ENCODE data around the gene PPEF2. TPM values are rescaled to one million over a fixed set of nuclear protein-coding genes. Genes with fewer than 3 reads are reported as not detected.
A peak's percentile ranks its signal among the peaks of the same experiment; 100 is the strongest.
"Not testable (repeated sequence)": the region's sequence is repeated elsewhere in the genome, so short reads cannot be mapped to it uniquely, and the experiment has no call there.

PPEF2 gene
- total RNA-seq, 2 experiments from 2014 or later: 0.15 TPM; not detected in 1

- H3K36me3 Mint-ChIP-seq (ENCODE audit: low read depth): peaks cover 46% of the 10 kb centered on the region
- no peak overlapping the region for H3K4me3 Mint-ChIP-seq
- H3K9me3 Mint-ChIP-seq: no peaks in the 10 kb centered on the region
- no peaks in the 10 kb centered on the region for H3K4me1 Mint-ChIP-seq
- DNase-seq: no peak
- ChIA-PET CTCF (no interaction called here), POLR2A (interaction anchor here (0.6 kb wide), 1 partner anchor 12 kb away, joined by 3 read pairs; no protein-coding TSS in a partner anchor)
- H3K27me3 Mint-ChIP-seq: no peaks in the 10 kb centered on the region
- no peak overlapping the region for H3K27ac Mint-ChIP-seq
These were observed 17.7 kb upstream of the PPEF2 start for GRCh38 chr4:75919920-75920319.

GRCh38 chr4:75916091-75916661 lies 13.9 kb upstream of the PPEF2 start:
- H3K4me1 Mint-ChIP-seq: no peaks in the 10 kb centered on the region
- CTCF ChIA-PET: interaction anchor here (0.6 to 3.0 kb wide), 19 partner anchors 9 to 438 kb away, joined by 3 to 26 read pairs (median 4); partner anchors contain the start of gene NAAA
- no peak overlapping the region for H3K27ac Mint-ChIP-seq
- H3K27me3 Mint-ChIP-seq: no peaks in the 10 kb centered on the region
- peaks cover 35% of the 10 kb centered on the region for H3K36me3 Mint-ChIP-seq (ENCODE audit: low read depth)
- H3K9me3 Mint-ChIP-seq: no peaks in the 10 kb centered on the region
- no peak overlapping the region for H3K4me3 Mint-ChIP-seq
- POLR2A ChIA-PET: interaction anchor here (3.3 kb wide), 1 partner anchor 24 kb away, joined by 20 read pairs; the partner anchor contains the start of gene NAAA
- peak; percentile 37 for DNase-seq

GRCh38 chr4:75912968-75913367 lies 10.7 kb upstream of the PPEF2 start:
- H3K27me3 Mint-ChIP-seq: no peaks in the 10 kb centered on the region
- H3K27ac Mint-ChIP-seq: no peak overlapping the region
- H3K4me3 Mint-ChIP-seq: no peak overlapping the region
- H3K9me3 Mint-ChIP-seq: peaks cover 4% of the 10 kb centered on the region
- H3K36me3 Mint-ChIP-seq (ENCODE audit: low read depth): peaks cover 27% of the 10 kb centered on the region
- H3K4me1 Mint-ChIP-seq: no peaks in the 10 kb centered on the region
- POLR2A ChIA-PET: interaction anchor here (0.9 kb wide), 1 partner anchor 28 kb away, joined by 5 read pairs; the partner anchor contains the start of gene NAAA
- DNase-seq: no peak
- CTCF ChIA-PET: interaction anchor here (1.7 kb wide), 1 partner anchor 17 kb away, joined by 9 read pairs; no protein-coding TSS in a partner anchor

- CTCF ChIA-PET: interaction anchor here (0.8 kb wide), 1 partner anchor 15 kb away, joined by 4 read pairs; no protein-coding TSS in a partner anchor
- POLR2A ChIA-PET: not testable (repeated sequence)
These were observed 8.6 kb upstream of the PPEF2 start for GRCh38 chr4:75910831-75911230.

DNA sequence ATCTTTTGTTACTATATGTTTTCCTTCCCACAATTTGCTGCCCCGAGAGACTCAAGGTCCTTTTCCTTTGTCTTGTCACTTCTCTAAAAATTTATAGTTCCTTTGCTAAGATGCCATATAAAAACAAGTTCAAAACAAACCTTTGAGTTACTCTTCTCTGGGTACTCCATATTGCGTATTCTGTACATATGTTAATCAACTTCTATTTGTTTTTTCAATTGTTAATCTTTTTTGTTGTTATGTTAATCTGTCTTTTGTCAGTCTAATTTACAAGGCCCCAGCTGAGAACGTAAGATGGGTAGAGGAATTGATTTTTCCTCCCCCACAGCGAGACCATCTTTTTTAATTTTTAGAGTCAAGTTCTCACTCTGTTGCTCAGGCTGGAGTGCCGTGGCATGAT lies 7.2 kb upstream of the PPEF2 start:
- no peak for DNase-seq
- H3K9me3 Mint-ChIP-seq: peaks cover 4% of the 10 kb centered on the region
- no peaks in the 10 kb centered on the region for H3K27me3 Mint-ChIP-seq
- H3K4me3 Mint-ChIP-seq: no peak overlapping the region
- H3K4me1 Mint-ChIP-seq: no peaks in the 10 kb centered on the region
- peaks cover 14% of the 10 kb centered on the region for H3K36me3 Mint-ChIP-seq (ENCODE audit: low read depth)
- CTCF ChIA-PET: interaction anchor here (2.2 kb wide), 1 partner anchor 14 kb away, joined by 15 read pairs; no protein-coding TSS in a partner anchor
- H3K27ac Mint-ChIP-seq: no peak overlapping the region
- POLR2A ChIA-PET: interaction anchor here (1.0 kb wide), 1 partner anchor 31 kb away, joined by 3 read pairs; no protein-coding TSS in a partner anchor

More at GRCh38 chr4:75910831-75911230, 8.6 kb upstream of the PPEF2 start:
- not testable (repeated sequence) for H3K27me3 Mint-ChIP-seq, H3K27ac Mint-ChIP-seq, H3K9me3 Mint-ChIP-seq, H3K4me3 Mint-ChIP-seq, H3K4me1 Mint-ChIP-seq, DNase-seq
- H3K36me3 Mint-ChIP-seq (ENCODE audit: low read depth): peaks cover 17% of the 10 kb centered on the region

DNA sequence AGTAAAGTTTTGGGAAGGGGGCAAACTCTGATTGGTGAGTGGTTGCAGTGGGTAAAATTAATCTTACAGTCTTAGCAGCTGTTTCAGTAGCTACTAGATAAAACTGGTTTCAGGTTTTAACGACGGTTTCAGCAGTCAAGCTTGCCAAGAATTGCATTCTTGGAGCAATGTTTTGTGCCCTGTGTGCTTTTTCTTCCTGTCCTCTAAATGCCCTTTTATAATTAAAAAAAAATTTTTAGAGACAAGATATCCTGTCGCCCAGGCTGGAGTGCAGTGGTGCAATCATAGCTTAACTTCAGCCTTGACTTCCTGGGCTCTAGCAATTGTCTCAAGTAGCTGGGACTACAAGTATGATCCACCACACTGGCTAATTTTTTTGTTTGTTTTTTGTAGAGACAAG lies 6.3 kb upstream of the PPEF2 start:
- H3K27me3 Mint-ChIP-seq: no peaks in the 10 kb centered on the region
- POLR2A ChIA-PET: no interaction called here
- no peak overlapping the region for H3K27ac Mint-ChIP-seq
- no peak for DNase-seq
- peaks cover 9% of the 10 kb centered on the region for H3K36me3 Mint-ChIP-seq (ENCODE audit: low read depth)
- peaks cover 4% of the 10 kb centered on the region for H3K9me3 Mint-ChIP-seq
- CTCF ChIA-PET: interaction anchor here (0.9 to 2.2 kb wide), 2 partner anchors 11 to 13 kb away, joined by 3 to 15 read pairs; no protein-coding TSS in a partner anchor
- H3K4me1 Mint-ChIP-seq: no peaks in the 10 kb centered on the region
- no peak overlapping the region for H3K4me3 Mint-ChIP-seq

DNA sequence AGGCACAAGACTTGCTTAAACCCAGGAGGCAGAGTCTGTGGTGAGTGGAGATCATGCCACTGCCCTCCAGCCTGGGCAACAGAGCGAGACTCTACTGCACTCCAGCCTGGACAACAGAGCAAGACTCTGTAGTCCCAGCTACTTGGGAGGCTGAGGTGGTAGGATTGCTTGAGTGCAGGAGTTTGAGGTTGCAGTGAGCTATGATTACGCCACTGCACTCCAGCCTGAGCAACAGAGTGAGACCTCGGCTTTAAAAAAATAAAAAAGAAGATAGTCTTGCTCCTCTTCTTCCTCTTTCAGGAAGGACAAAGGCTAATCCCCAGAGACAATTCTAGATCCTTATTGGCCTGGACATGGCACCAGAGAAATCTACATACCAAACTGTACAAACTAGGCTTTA lies 5.7 kb upstream of the PPEF2 start:
- no peak for DNase-seq
- Mint-ChIP-seq H3K27ac (no peak overlapping the region), H3K4me1 (no peaks in the 10 kb centered on the region), H3K36me3 (ENCODE audit: low read depth) (peaks cover 6% of the 10 kb centered on the region), H3K4me3 (no peak overlapping the region), H3K9me3 (peaks cover 4% of the 10 kb centered on the region), H3K27me3 (no peaks in the 10 kb centered on the region)
- CTCF ChIA-PET: interaction anchor here (0.9 to 2.3 kb wide), 3 partner anchors 8 to 12 kb away, joined by 3 to 15 read pairs (median 10); no protein-coding TSS in a partner anchor
- POLR2A ChIA-PET: interaction anchor here (0.8 kb wide), 1 partner anchor 12 kb away, joined by 3 read pairs; no protein-coding TSS in a partner anchor

- H3K27me3 Mint-ChIP-seq: peaks cover 8% of the 10 kb centered on the region
- H3K4me1 Mint-ChIP-seq: no peaks in the 10 kb centered on the region
- no peak overlapping the region for H3K27ac Mint-ChIP-seq
- H3K9me3 Mint-ChIP-seq: no peaks in the 10 kb centered on the region
- POLR2A ChIA-PET: no interaction called here
- H3K36me3 Mint-ChIP-seq (ENCODE audit: low read depth): no peaks in the 10 kb centered on the region
- CTCF ChIA-PET: interaction anchor here (1.1 to 2.3 kb wide), 2 partner anchors 8 to 11 kb away, joined by 5 to 8 read pairs; no protein-coding TSS in a partner anchor
- no peak for DNase-seq
- H3K4me3 Mint-ChIP-seq: no peak overlapping the region
These were observed 1.8 kb upstream of the PPEF2 start for GRCh38 chr4:75904076-75904475.

DNA sequence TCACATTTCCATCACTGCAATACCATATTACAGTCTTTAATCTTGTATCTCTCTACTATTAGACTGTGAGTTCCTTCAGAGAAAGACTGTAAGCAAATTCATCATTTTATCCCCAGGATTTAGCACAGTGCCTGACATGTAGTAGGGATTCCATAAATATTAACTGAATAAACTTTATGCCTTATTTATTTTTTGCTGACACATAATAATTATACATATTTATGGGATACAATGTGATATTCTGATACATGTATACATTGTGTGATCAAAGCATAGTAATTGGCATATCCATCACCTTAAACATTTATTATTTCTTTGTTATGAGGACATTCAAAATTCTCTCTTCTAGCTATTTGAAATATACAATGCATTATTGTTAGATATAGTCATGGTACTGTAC lies 3.7 kb downstream of the PPEF2 start:
- no peak for DNase-seq
- H3K4me3 Mint-ChIP-seq: no peak overlapping the region
- H3K9me3 Mint-ChIP-seq: no peaks in the 10 kb centered on the region
- no peaks in the 10 kb centered on the region for H3K36me3 Mint-ChIP-seq (ENCODE audit: low read depth)
- ChIA-PET CTCF (interaction anchor here (4.5 kb wide), 1 partner anchor 17 kb away, joined by 26 read pairs; no protein-coding TSS in a partner anchor), POLR2A (no interaction called here)
- H3K27me3 Mint-ChIP-seq: peaks cover 11% of the 10 kb centered on the region
- no peak overlapping the region for H3K27ac Mint-ChIP-seq
- H3K4me1 Mint-ChIP-seq: no peaks in the 10 kb centered on the region

- H3K27me3 Mint-ChIP-seq: peaks cover 3% of the 10 kb centered on the region
- H3K27ac Mint-ChIP-seq: no peak overlapping the region
- no peaks in the 10 kb centered on the region for H3K9me3 Mint-ChIP-seq
- no peak overlapping the region for H3K4me3 Mint-ChIP-seq
- no peaks in the 10 kb centered on the region for H3K4me1 Mint-ChIP-seq
- DNase-seq: no peak
- POLR2A ChIA-PET: interaction anchor here (2.4 kb wide), 1 partner anchor 44 kb away, joined by 6 read pairs; no protein-coding TSS in a partner anchor
- H3K36me3 Mint-ChIP-seq (ENCODE audit: low read depth): no peaks in the 10 kb centered on the region
- CTCF ChIA-PET: interaction anchor here (0.5 to 4.5 kb wide), 25 partner anchors 9 to 292 kb away, joined by 3 to 26 read pairs (median 5); no protein-coding TSS in a partner anchor
These were observed 6.4 kb downstream of the PPEF2 start for GRCh38 chr4:75895744-75896314.

DNA sequence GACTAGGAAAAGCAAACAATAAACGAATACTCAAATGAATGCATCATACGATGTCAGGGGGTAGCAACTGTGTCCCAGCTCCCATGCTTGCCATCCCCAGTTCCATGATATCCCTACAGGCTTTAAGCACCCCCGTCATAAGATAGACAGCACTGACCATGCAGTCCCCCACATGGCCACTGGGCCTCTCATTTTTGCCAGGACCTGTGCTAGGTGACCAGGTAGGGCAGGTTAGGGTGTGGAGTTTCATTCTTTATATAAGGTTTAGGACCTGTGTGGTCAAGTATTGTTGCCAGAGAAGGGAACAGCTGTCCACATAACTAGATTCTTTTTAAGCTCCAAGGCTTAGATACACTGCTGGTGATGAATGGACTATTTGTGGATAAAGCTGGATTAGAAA lies 9.7 kb downstream of the PPEF2 start:
- POLR2A ChIA-PET: no interaction called here
- no peaks in the 10 kb centered on the region for H3K4me1 Mint-ChIP-seq
- H3K27ac Mint-ChIP-seq: no peak overlapping the region
- H3K36me3 Mint-ChIP-seq (ENCODE audit: low read depth): no peaks in the 10 kb centered on the region
- H3K4me3 Mint-ChIP-seq: no peak overlapping the region
- DNase-seq: no peak
- CTCF ChIA-PET: interaction anchor here (2.4 kb wide), 1 partner anchor 10 kb away, joined by 8 read pairs; the partner anchor contains the start of gene PPEF2
- no peaks in the 10 kb centered on the region for H3K9me3 Mint-ChIP-seq
- H3K27me3 Mint-ChIP-seq: peaks cover 9% of the 10 kb centered on the region

DNA sequence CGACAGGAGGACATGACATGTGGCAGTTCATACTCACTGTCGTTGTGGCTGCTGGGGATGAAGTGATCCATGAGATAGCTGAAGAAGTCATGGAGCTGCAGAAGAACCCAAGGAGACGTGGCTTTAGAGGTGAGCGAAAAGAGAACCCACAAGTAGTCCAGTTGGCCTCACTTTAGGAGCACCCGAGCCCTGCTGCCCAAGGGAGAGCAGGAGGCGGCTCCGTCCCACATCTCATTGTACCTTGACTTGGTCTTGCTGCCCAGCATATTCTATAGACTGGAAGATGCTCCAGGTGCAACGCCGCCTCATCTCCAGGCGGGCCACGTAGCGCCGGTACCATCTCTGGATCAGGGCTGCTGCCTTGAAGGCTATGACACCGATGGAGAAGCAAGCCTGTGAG lies 10.6 kb downstream of the PPEF2 start:
- Mint-ChIP-seq H3K27ac (no peak overlapping the region), H3K4me1 (no peaks in the 10 kb centered on the region), H3K4me3 (no peak overlapping the region), H3K9me3 (no peaks in the 10 kb centered on the region), H3K27me3 (peaks cover 9% of the 10 kb centered on the region), H3K36me3 (ENCODE audit: low read depth) (no peaks in the 10 kb centered on the region)
- no peak for DNase-seq
- ChIA-PET POLR2A (no interaction called here), CTCF (no interaction called here)

DNA sequence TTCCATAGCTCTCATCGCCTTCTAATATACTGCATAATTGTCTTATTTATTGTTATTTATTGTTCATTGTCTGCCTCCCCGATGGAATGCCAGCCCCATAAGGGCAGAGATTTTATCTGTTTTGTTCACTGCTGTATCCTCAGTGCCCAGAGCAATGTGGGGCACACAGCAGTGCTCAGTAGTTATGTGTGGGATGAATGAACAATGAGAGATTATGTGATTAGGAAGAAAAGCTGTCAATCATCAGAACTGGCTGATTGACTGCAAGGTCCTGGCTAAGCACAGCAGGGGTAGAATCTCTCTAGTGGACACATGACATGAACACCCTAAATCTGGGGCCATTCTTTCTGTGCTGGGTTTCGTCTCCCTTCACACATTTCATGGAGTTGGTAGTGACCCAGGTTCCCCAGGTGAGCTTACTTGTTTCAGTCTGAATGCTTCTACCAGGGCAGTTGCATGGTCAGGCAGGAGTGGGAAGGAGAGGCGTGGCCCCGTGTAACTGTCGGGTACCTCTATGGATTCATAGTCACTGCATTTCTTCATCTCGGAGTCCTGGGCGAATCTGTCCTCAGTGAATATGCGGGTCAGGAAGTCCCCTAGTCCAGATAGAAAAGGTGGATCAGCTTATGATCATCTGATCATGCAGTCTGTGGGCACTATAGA lies 12.6 kb downstream of the PPEF2 start:
- DNase-seq: no peak
- H3K36me3 Mint-ChIP-seq (ENCODE audit: low read depth): no peaks in the 10 kb centered on the region
- ChIA-PET CTCF (no interaction called here), POLR2A (no interaction called here)
- H3K27ac Mint-ChIP-seq: no peak overlapping the region
- peaks cover 9% of the 10 kb centered on the region for H3K27me3 Mint-ChIP-seq
- H3K4me1 Mint-ChIP-seq: no peaks in the 10 kb centered on the region
- no peaks in the 10 kb centered on the region for H3K9me3 Mint-ChIP-seq
- no peak overlapping the region for H3K4me3 Mint-ChIP-seq
